H1 (cell line): ENCODE results near the gene ALOX5. TPM values are rescaled to one million over a fixed set of nuclear protein-coding genes. Genes with fewer than 3 reads are reported as not detected.
A peak's percentile ranks its signal among the peaks of the same experiment; 100 is the strongest.

Experiments used
- CTCF ChIA-PET: fragments of 300-600 bp; sonication (Branson Sonifier 250); formaldehyde crosslinking; loops from one replicate; lab custom pipeline; 2021; ENCODE audit not compliant: partially characterized antibody; lab: Charles Lee
- POLR2A ChIA-PET: fragments of 300-600 bp; sonication (Branson Sonifier 250); formaldehyde crosslinking; loops from one replicate; lab custom pipeline; 2021; ENCODE audit warnings: inconsistent platforms; ENCODE audit not compliant: partially characterized antibody; lab: Charles Lee
- DNase-seq, 2 experiments: peaks; one replicate each; pipeline versions ENCODE4 v3.0.0 to v3.0.0-alpha.2; 2010 to 2022; ENCODE audit warnings: low spot score in 2 of 2, low read depth in 1 of 2, mixed read lengths in 1 of 2
- FAIRE-seq: peaks from 2 replicates; lab custom pipeline; 2011; peaks lifted over from hg19 to GRCh38; lab: Jason Lieb, UNC
- H2AFZ ChIP-seq: 2 replicates; pipeline ENCODE4 v1.8.1; 2012; ENCODE audit warnings: low read length, inconsistent platforms
- H2AK5ac ChIP-seq: 2 replicates; pipeline ENCODE4 v1.6.1; 2013; ENCODE audit warnings: low read depth, low read length
- H2BK120ac ChIP-seq: replicated peaks from 2 replicates; pipeline ENCODE3; 2013; ENCODE audit warnings: low read depth, low read length, inconsistent platforms
- H2BK12ac ChIP-seq: 2 replicates; pipeline ENCODE4 v1.6.1; 2013; ENCODE audit warnings: low read depth, low read length
- H2BK15ac ChIP-seq: 2 replicates; pipeline ENCODE4 v1.6.1; 2013; ENCODE audit warnings: low read length
- H2BK20ac ChIP-seq: 2 replicates; pipeline ENCODE4 v1.6.1; 2013; ENCODE audit warnings: low read length
- H2BK5ac ChIP-seq: 2 replicates; pipeline ENCODE4 v1.6.1; 2013; ENCODE audit warnings: low read depth, low read length
- H3K14ac ChIP-seq: 2 replicates; pipeline ENCODE4 v1.6.1; 2013; ENCODE audit warnings: inconsistent platforms; ENCODE audit not compliant: insufficient read length
- H3K18ac ChIP-seq: 2 replicates; pipeline ENCODE4 v1.6.1; 2013; ENCODE audit warnings: low read length; ENCODE audit errors: extremely low read depth
- H3K23ac ChIP-seq: 2 replicates; pipeline ENCODE4 v1.6.1; 2013; ENCODE audit warnings: inconsistent platforms; ENCODE audit not compliant: insufficient read length
- H3K23me2 ChIP-seq: 2 replicates; pipeline ENCODE4 v1.6.1; 2013; ENCODE audit warnings: low read depth, low read length
- H3K27ac ChIP-seq: 2 replicates; pipeline ENCODE4 v1.6.1; 2011; ENCODE audit warnings: low read depth, low read length, inconsistent platforms
- H3K27me3 ChIP-seq, 4 experiments: replicated peaks in 1 of 4; 1 replicate in 1 of 4; 2 replicates in 3 of 4; pipeline versions ENCODE4 v1.6.1 to v1.8.1; 2011 to 2013; ENCODE audit warnings: low read length in 3 of 4, mild to moderate bottlenecking in 3 of 4, inconsistent platforms in 2 of 4, mixed read lengths in 2 of 4, moderate library complexity in 1 of 4; ENCODE audit not compliant: control insufficient read depth in 3 of 4, insufficient read depth in 3 of 4; ENCODE audit errors: extremely low read depth in 1 of 4
- H3K36me3 ChIP-seq, 4 experiments: 2 replicates each; pipeline versions ENCODE4 v1.6.1 to v1.8.1; 2011 to 2013; ENCODE audit warnings: mild to moderate bottlenecking in 4 of 4, low read length in 3 of 4, moderate library complexity in 2 of 4, control low read depth in 1 of 4, inconsistent platforms in 1 of 4; ENCODE audit not compliant: insufficient read depth in 4 of 4, control insufficient read depth in 2 of 4
- H3K4ac ChIP-seq: replicated peaks from 2 replicates; pipeline ENCODE3; 2013; ENCODE audit warnings: low read length, low read depth, mixed read lengths, inconsistent platforms; ENCODE audit not compliant: insufficient read length
- H3K4me1 ChIP-seq, 4 experiments: replicated peaks in 1 of 4; 1 replicate in 1 of 4; 2 replicates in 3 of 4; pipeline versions ENCODE4 v1.6.1 to v1.8.1; 2011 to 2013; ENCODE audit warnings: low read length in 3 of 4, inconsistent platforms in 2 of 4, mixed read lengths in 1 of 4; ENCODE audit not compliant: insufficient read depth in 4 of 4, control insufficient read depth in 3 of 4
- H3K4me2 ChIP-seq, 2 experiments: 2 replicates each; pipeline versions ENCODE4 v1.6.1 to v1.8.1; 2011 to 2013; ENCODE audit warnings: low read depth in 2 of 2, low read length in 2 of 2, control low read depth in 1 of 2, inconsistent platforms in 1 of 2, mild to moderate bottlenecking in 1 of 2; ENCODE audit not compliant: insufficient read depth in 1 of 2
- H3K4me3 ChIP-seq, 4 experiments: fragments of 200-600, 300-600 bp in 1 of 4; sonication (generic), shearing (Covaris generic), sonication (Bioruptor Twin) in 1 of 4; 2 replicates each; pipeline versions ENCODE4 v1.5.1 to v1.8.1; 2011 to 2016; ENCODE audit warnings: low read length in 4 of 4, low read depth in 3 of 4, control low read depth in 2 of 4, inconsistent platforms in 2 of 4, mild to moderate bottlenecking in 2 of 4, mixed read lengths in 1 of 4, moderate library complexity in 1 of 4; ENCODE audit not compliant: insufficient read depth in 2 of 4; ENCODE audit errors: extremely low read depth in 1 of 4
- H3K56ac ChIP-seq: replicated peaks from 2 replicates; pipeline ENCODE3; 2013; ENCODE audit warnings: low read depth, mild to moderate bottlenecking, mixed read lengths, low read length, inconsistent platforms; ENCODE audit not compliant: insufficient read length
- H3K79me1 ChIP-seq: 2 replicates; pipeline ENCODE4 v1.6.1; 2013; ENCODE audit warnings: low read depth, low read length, control low read depth
- H3K79me2 ChIP-seq, 2 experiments: 2 replicates each; pipeline versions ENCODE4 v1.6.1 to v1.8.1; 2012 to 2013; ENCODE audit warnings: low read length in 2 of 2, mild to moderate bottlenecking in 2 of 2, inconsistent platforms in 1 of 2; ENCODE audit not compliant: insufficient read depth in 2 of 2, control insufficient read depth in 1 of 2
- H3K9ac ChIP-seq, 4 experiments: replicated peaks in 1 of 4; 1 replicate in 1 of 4; 2 replicates in 3 of 4; pipeline versions ENCODE4 v1.6.1 to v1.8.1; 2011 to 2013; ENCODE audit warnings: low read depth in 3 of 4, low read length in 3 of 4, control low read depth in 2 of 4, mild to moderate bottlenecking in 2 of 4, moderate library complexity in 2 of 4, inconsistent platforms in 1 of 4; ENCODE audit errors: extremely low read depth in 1 of 4
- H3K9me3 ChIP-seq, 2 experiments: 2 replicates each; pipeline versions ENCODE4 v1.6.1 to v1.8.1; 2012 to 2013; ENCODE audit warnings: mild to moderate bottlenecking in 2 of 2, moderate library complexity in 2 of 2, control low read depth in 1 of 2, inconsistent platforms in 1 of 2, low read depth in 1 of 2, low read length in 1 of 2, mixed read lengths in 1 of 2; ENCODE audit not compliant: insufficient read depth in 2 of 2
- H4K20me1 ChIP-seq, 2 experiments: replicated peaks in 1 of 2; 2 replicates each; pipeline versions ENCODE3 to v1.8.1; 2011 to 2013; ENCODE audit warnings: inconsistent platforms in 2 of 2, low read length in 2 of 2, mild to moderate bottlenecking in 1 of 2; ENCODE audit not compliant: insufficient read depth in 2 of 2, control insufficient read depth in 1 of 2
- H4K5ac ChIP-seq: 2 replicates; pipeline ENCODE4 v1.6.1; 2013; ENCODE audit warnings: low read length, low read depth, mixed read lengths, inconsistent platforms; ENCODE audit not compliant: insufficient read length
- H4K8ac ChIP-seq: 2 replicates; pipeline ENCODE4 v1.8.0; 2013; ENCODE audit warnings: mild to moderate bottlenecking, moderate library complexity, low read length, inconsistent platforms; ENCODE audit not compliant: insufficient read depth; ENCODE audit errors: extremely low read depth
- H4K91ac ChIP-seq: replicated peaks from 2 replicates; pipeline ENCODE3; 2013; ENCODE audit warnings: low read length, mixed read lengths, inconsistent platforms; ENCODE audit not compliant: insufficient read length
- HDAC2 ChIP-seq, 2 experiments: fragments of 300-600 bp in 1 of 2; sonication (generic) in 1 of 2; IDR thresholded peaks; 2 replicates each; pipeline ENCODE4 v1.6.1; 2011 to 2012; ENCODE audit warnings: low read depth in 2 of 2, low read length in 2 of 2, mild to moderate bottlenecking in 2 of 2, moderate library complexity in 2 of 2, borderline replicate concordance in 1 of 2, inconsistent platforms in 1 of 2
- RAD21 ChIP-seq, 2 experiments: IDR thresholded peaks in 1 of 2; conservative IDR thresholded peaks in 1 of 2; 2 replicates each; pipeline ENCODE4 v1.6.1; 2011; ENCODE audit warnings: low read depth in 2 of 2, low read length in 2 of 2, improper control_type of control experiment in 1 of 2, inconsistent platforms in 1 of 2, mild to moderate bottlenecking in 1 of 2, moderate library complexity in 1 of 2
- WGBS, 2 experiments: shearing (Covaris generic) in 1 of 2; methylation state at CpG; one replicate each; pipeline versions ENCODE4 v1.1.6 to v1.1.7; 2013 to 2015; ENCODE audit warnings: low lambda C conversion rate in 2 of 2, mixed read lengths in 2 of 2, inconsistent platforms in 1 of 2, low coverage in 1 of 2, missing lambda C conversion rate in 1 of 2; ENCODE audit not compliant: insufficient replicate concordance in 2 of 2, insufficient coverage in 1 of 2, insufficient read length in 1 of 2; ENCODE audit errors: extremely low coverage in 1 of 2, missing lambda C conversion rate in 1 of 2; 5-methylcytosine and 5-hydroxymethylcytosine counted together
- polyA plus RNA-seq, 7 experiments: library from polyadenylated mRNA; depleted of rRNA in 3 of 7; stranded (reverse) in 5 of 7; unstranded in 2 of 7; fragments of >200 nt in 5 of 7; fragments of 200-250 nt in 2 of 7; gene quantifications; 1 replicate in 5 of 7; 2 replicates in 1 of 7; 4 replicates in 1 of 7; pipeline versions ENCODE4 v1.2.1 to v1.2.3, GENCODE V29; 2011 to 2013; ENCODE audit warnings: missing spikeins in 2 of 7, mixed read lengths in 2 of 7
- total RNA-seq: library from RNA; stranded (reverse); fragmentation: NEBNext Ultra II Directional; extraction: Animal tissue kit (Norgen Biotek cat#: 25700); gene quantifications from 2 replicates; pipeline ENCODE4 v1.2.1, GENCODE V29; 2021

Gene ALOX5
- total and polyA plus RNA-seq, 2 of the 8 experiments (the other 6 are each of a cell fraction or from before 2014, with no cell fraction given), result 1.6 to 3.8 TPM

GRCh38 chr10:45464958-45465567 is 91.0 kb downstream of the ALOX5 start:
- Histone ChIP-seq H3K56ac (no peak overlapping the region), H4K8ac (peak overlapping the region; percentile 16; the same call in 1 of the 2 replicates), H4K20me1 (no peaks in the 10 kb centered on the region), H3K4me3 (no peak overlapping the region), H3K27ac (no peak overlapping the region), H3K4me2 (no peak overlapping the region), H3K36me3 (no peaks in the 10 kb centered on the region; a peak in 1 of 8 replicates), H3K9ac (no peak overlapping the region), H4K91ac (no peak overlapping the region), H3K9me3 (no peaks in the 10 kb centered on the region), H2AFZ (no peak overlapping the region), H3K4me1 (peaks cover 0 to 2% (median under 1%) of the 10 kb centered on the region in 4 experiments; a peak in 4 of 7 replicates), H3K4ac (no peak overlapping the region), H3K23me2 (no peaks in the 10 kb centered on the region), H3K18ac (no peak overlapping the region), H2BK120ac (no peak overlapping the region), H3K14ac (no peak overlapping the region), H2BK15ac (no peak overlapping the region), H4K5ac (no peak overlapping the region), H3K23ac (no peak overlapping the region), H3K79me2 (peaks cover 3% of the 10 kb centered on the region in 2 experiments; a peak in 1 of 4 replicates), H2BK12ac (peak overlapping the region; percentile 82), H3K27me3 (no peaks in the 10 kb centered on the region), H2BK5ac (no peak overlapping the region), H2BK20ac (no peak overlapping the region), H3K79me1 (no peaks in the 10 kb centered on the region; the same call in 1 of the 2 replicates), H2AK5ac (no peak overlapping the region)
- WGBS, 2 experiments, result 26% methylated on average over 6 of the region's 6 CpGs; no CpG with 5 or more reads in 1 of the 2 experiments
- no peak for FAIRE-seq
- ChIA-PET CTCF (interaction anchor here (0.7 to 2.3 kb wide), 42 partner anchors 11 to 230 kb away, joined by 3 to 30 read pairs (median 4); partner anchors contain the start of gene ZFAND4), POLR2A (interaction anchor here (0.6 to 1.0 kb wide), 2 partner anchors 208 to 215 kb away, joined by 3 read pairs; partner anchors contain the start of gene ZFAND4)
- peak in 1 of 2 experiments; percentile 86 for DNase-seq
- peak; percentile 95 to 99 for TF ChIP-seq RAD21 (IDR thresholded peaks at IDR 0.05 in 1 of 2, conservative IDR thresholded peaks at IDR 0.05 in 1 of 2; ENCODE audit: low read depth in 2 of 2, low read length in 2 of 2)
- TF ChIP-seq HDAC2 (IDR thresholded peaks at IDR 0.05; ENCODE audit: borderline replicate concordance in 1 of 2, low read depth in 2 of 2, low read length in 2 of 2), result no peak
